HEK293 (cell line): Measurements from ENCODE around the gene SEZ6L.

Experiments
- CTCF ChIA-PET: fragments of 350-600 bp; formaldehyde crosslinking; extraction: SDS; loops from one replicate; lab custom pipeline; 2021; ENCODE audit warnings: antibody characterized with exemption; lab: Yijun Ruan, JAX
- POLR2A ChIA-PET: fragments of 300-600 bp; formaldehyde crosslinking; extraction: SDS; loops from one replicate; lab custom pipeline; 2020; ENCODE audit warnings: antibody characterized with exemption, inconsistent platforms; lab: Yijun Ruan, JAX
- H3K27ac ChIP-seq: fragments of 200-500 bp; sonication (Bioruptor generic); 2 replicates; pipeline ENCODE4 v1.5.1; 2014; ENCODE audit warnings: low read depth, low read length, control low read depth, inconsistent platforms; ENCODE audit errors: extremely low read depth
- H3K36me3 ChIP-seq, 2 experiments: fragments of 200-500 bp in 1 of 2; sonication (Bioruptor generic) in 1 of 2; 1 replicate in 1 of 2; 2 replicates in 1 of 2; pipeline ENCODE4 v1.5.1; 2014 to 2017; ENCODE audit warnings: inconsistent platforms in 2 of 2, low read length in 2 of 2; ENCODE audit not compliant: control insufficient read depth in 2 of 2, insufficient read depth in 1 of 2
- H3K4me1 ChIP-seq: fragments of 200-500 bp; sonication (Bioruptor generic); 2 replicates; pipeline ENCODE4 v1.5.1; 2014; ENCODE audit warnings: mild to moderate bottlenecking, low read length, inconsistent platforms; ENCODE audit not compliant: control insufficient read depth, insufficient read depth
- H3K4me3 ChIP-seq: 2 replicates; pipeline ENCODE4 v1.5.1; 2011; ENCODE audit warnings: low read depth, mild to moderate bottlenecking, control low read depth, low read length, moderate library complexity
- H3K9me3 ChIP-seq: fragments of 200-500 bp; sonication (Bioruptor generic); 2 replicates; pipeline ENCODE4 v1.5.1; 2014; ENCODE audit warnings: low read depth, low read length, inconsistent platforms; ENCODE audit not compliant: control insufficient read depth, insufficient read depth
- KLF8 ChIP-seq: fragments of 450-650 bp; formaldehyde crosslinking; IDR thresholded peaks from 2 replicates; pipeline ENCODE4 v1.5.1; 2016; ENCODE audit warnings: missing biosample characterization, missing genetic modification characterization
- PRDM1 ChIP-seq: fragments of 450-650 bp; formaldehyde crosslinking; IDR thresholded peaks from 2 replicates; pipeline ENCODE4; 2016; ENCODE audit warnings: missing biosample characterization, missing genetic modification characterization
- SALL2 ChIP-seq: fragments of 450-650 bp; formaldehyde crosslinking; IDR thresholded peaks from 2 replicates; pipeline ENCODE4 v1.5.0; 2017; ENCODE audit warnings: missing biosample characterization, mild to moderate bottlenecking, missing genetic modification characterization, borderline replicate concordance
- ZBTB17 ChIP-seq: fragments of 450-650 bp; formaldehyde crosslinking; IDR thresholded peaks from 2 replicates; pipeline ENCODE4 v1.5.1; 2016; ENCODE audit warnings: missing biosample characterization, missing genetic modification characterization
- ZFP41 ChIP-seq: fragments of 450-650 bp; formaldehyde crosslinking; IDR thresholded peaks from 2 replicates; pipeline ENCODE4 v1.5.1; 2016; ENCODE audit warnings: missing biosample characterization, missing genetic modification characterization, borderline replicate concordance
- ZNF174 ChIP-seq: fragments of 450-650 bp; formaldehyde crosslinking; IDR thresholded peaks from 2 replicates; pipeline ENCODE4 v1.5.0; 2017; ENCODE audit warnings: missing biosample characterization, mild to moderate bottlenecking, missing genetic modification characterization
- ZNF184 ChIP-seq: fragments of 450-650 bp; IDR thresholded peaks from 2 replicates; pipeline ENCODE4 v1.5.1; 2018; ENCODE audit warnings: missing biosample characterization, mild to moderate bottlenecking, missing genetic modification characterization
- ZNF391 ChIP-seq: fragments of 450-650 bp; formaldehyde crosslinking; IDR thresholded peaks from 2 replicates; pipeline ENCODE4 v1.5.1; 2016; ENCODE audit warnings: low read depth, missing biosample characterization, missing genetic modification characterization, borderline replicate concordance
- ZNF394 ChIP-seq: fragments of 450-650 bp; formaldehyde crosslinking; IDR thresholded peaks from 2 replicates; pipeline ENCODE4 v1.5.1; 2016; ENCODE audit warnings: missing biosample characterization, missing genetic modification characterization, mild to moderate bottlenecking, moderate library complexity, borderline replicate concordance
- ZNF416 ChIP-seq: fragments of 450-650 bp; formaldehyde crosslinking; IDR thresholded peaks from 2 replicates; pipeline ENCODE4 v1.5.1; 2016; ENCODE audit warnings: missing biosample characterization, missing genetic modification characterization
- ZNF658 ChIP-seq: fragments of 450-650 bp; formaldehyde crosslinking; IDR thresholded peaks from 2 replicates; pipeline ENCODE4; 2016; ENCODE audit warnings: missing biosample characterization, missing genetic modification characterization
- ZNF777 ChIP-seq: fragments of 450-650 bp; formaldehyde crosslinking; IDR thresholded peaks from 2 replicates; pipeline ENCODE4 v1.5.1; 2017; ENCODE audit warnings: missing biosample characterization, missing genetic modification characterization, borderline replicate concordance
- ZSCAN30 ChIP-seq: fragments of 450-650 bp; IDR thresholded peaks from 2 replicates; pipeline ENCODE4 v1.5.1; 2018; ENCODE audit warnings: missing biosample characterization, mild to moderate bottlenecking, missing genetic modification characterization, moderate library complexity
- ZXDB ChIP-seq: fragments of 450-650 bp; formaldehyde crosslinking; IDR thresholded peaks from 2 replicates; pipeline ENCODE4 v1.5.1; 2016; ENCODE audit warnings: missing biosample characterization, missing genetic modification characterization
- TF ChIP-seq, protein P1 (sequence below): fragments of 450-650 bp; formaldehyde crosslinking; IDR thresholded peaks from 2 replicates; pipeline ENCODE4 v1.5.1; 2016; ENCODE audit warnings: missing biosample characterization, missing genetic modification characterization
- TF ChIP-seq, protein P2 (sequence below): fragments of 450-650 bp; formaldehyde crosslinking; conservative IDR thresholded peaks from 2 replicates; pipeline ENCODE4 v1.5.1; 2016; ENCODE audit warnings: low read depth, missing biosample characterization, missing genetic modification characterization
- TF ChIP-seq, protein P3 (sequence below): fragments of 450-650 bp; formaldehyde crosslinking; IDR thresholded peaks from 2 replicates; pipeline ENCODE4; 2016; ENCODE audit warnings: missing biosample characterization, missing genetic modification characterization
- TF ChIP-seq, protein P4 (sequence below): fragments of 450-650 bp; formaldehyde crosslinking; IDR thresholded peaks from 2 replicates; pipeline ENCODE4 v1.5.1; 2016; ENCODE audit warnings: missing biosample characterization, missing genetic modification characterization

The SEZ6L gene

DNA sequence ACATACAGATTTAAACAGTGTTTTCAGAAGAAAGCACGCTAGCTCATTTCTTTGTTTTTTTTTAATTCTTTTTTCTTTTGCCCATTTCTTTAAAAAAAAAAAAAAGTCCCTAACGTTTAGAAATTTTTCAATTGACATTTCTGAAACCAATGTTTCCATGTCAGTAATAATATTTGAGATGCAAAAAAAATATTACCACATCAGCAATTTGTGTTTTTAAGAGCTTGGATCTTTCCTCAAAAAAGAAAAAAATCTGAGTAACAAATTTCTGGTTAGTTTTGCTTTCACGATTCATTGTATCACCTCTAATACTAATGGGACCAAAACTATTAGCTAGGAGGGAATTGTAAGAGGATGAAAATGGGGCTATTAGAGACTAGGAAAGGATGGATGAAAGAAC lies 219.9 kb downstream of the SEZ6L start (continued):
- TF ChIP-seq, protein P1, sequence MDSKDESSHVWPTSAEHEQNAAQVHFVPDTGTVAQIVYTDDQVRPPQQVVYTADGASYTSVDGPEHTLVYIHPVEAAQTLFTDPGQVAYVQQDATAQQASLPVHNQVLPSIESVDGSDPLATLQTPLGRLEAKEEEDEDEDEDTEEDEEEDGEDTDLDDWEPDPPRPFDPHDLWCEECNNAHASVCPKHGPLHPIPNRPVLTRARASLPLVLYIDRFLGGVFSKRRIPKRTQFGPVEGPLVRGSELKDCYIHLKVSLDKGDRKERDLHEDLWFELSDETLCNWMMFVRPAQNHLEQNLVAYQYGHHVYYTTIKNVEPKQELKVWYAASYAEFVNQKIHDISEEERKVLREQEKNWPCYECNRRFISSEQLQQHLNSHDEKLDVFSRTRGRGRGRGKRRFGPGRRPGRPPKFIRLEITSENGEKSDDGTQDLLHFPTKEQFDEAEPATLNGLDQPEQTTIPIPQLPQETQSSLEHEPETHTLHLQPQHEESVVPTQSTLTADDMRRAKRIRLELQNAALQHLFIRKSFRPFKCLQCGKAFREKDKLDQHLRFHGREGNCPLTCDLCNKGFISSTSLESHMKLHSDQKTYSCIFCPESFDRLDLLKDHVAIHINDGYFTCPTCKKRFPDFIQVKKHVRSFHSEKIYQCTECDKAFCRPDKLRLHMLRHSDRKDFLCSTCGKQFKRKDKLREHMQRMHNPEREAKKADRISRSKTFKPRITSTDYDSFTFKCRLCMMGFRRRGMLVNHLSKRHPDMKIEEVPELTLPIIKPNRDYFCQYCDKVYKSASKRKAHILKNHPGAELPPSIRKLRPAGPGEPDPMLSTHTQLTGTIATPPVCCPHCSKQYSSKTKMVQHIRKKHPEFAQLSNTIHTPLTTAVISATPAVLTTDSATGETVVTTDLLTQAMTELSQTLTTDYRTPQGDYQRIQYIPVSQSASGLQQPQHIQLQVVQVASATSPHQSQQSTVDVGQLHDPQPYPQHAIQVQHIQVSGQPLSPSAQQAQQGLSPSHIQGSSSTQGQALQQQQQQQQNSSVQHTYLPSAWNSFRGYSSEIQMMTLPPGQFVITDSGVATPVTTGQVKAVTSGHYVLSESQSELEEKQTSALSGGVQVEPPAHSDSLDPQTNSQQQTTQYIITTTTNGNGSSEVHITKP (tag by site-specific recombination) = no peak
- TF ChIP-seq ZNF416 (tag by site-specific recombination) (no peak), PRDM1 (no peak), KLF8 (tag by site-specific recombination) (no peak), ZNF394 (no peak), ZFP41 (tag by site-specific recombination) (no peak)
- TF ChIP-seq, protein P2, sequence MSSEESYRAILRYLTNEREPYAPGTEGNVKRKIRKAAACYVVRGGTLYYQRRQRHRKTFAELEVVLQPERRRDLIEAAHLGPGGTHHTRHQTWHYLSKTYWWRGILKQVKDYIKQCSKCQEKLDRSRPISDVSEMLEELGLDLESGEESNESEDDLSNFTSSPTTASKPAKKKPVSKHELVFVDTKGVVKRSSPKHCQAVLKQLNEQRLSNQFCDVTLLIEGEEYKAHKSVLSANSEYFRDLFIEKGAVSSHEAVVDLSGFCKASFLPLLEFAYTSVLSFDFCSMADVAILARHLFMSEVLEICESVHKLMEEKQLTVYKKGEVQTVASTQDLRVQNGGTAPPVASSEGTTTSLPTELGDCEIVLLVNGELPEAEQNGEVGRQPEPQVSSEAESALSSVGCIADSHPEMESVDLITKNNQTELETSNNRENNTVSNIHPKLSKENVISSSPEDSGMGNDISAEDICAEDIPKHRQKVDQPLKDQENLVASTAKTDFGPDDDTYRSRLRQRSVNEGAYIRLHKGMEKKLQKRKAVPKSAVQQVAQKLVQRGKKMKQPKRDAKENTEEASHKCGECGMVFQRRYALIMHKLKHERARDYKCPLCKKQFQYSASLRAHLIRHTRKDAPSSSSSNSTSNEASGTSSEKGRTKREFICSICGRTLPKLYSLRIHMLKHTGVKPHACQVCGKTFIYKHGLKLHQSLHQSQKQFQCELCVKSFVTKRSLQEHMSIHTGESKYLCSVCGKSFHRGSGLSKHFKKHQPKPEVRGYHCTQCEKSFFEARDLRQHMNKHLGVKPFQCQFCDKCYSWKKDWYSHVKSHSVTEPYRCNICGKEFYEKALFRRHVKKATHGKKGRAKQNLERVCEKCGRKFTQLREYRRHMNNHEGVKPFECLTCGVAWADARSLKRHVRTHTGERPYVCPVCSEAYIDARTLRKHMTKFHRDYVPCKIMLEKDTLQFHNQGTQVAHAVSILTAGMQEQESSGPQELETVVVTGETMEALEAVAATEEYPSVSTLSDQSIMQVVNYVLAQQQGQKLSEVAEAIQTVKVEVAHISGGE (tag by site-specific recombination) = no peak

DNA sequence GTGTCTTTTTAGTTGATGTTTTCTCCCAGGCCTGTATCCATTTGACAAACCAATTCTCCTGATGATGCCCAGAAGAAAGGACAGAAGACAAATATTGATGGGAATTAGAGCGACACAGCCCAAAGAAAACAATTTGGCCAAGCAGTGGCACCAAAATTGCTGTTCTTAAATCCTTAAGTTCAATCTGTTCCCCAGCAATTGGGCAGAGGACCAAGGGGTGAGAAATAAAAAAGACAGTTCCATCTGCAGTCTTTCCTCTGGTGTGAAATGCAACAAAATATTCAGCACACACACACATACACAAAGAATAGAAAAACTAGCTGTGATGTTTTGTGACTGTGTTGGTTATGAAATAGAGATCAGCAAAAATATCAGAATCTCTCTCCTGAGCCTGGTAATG lies 221.8 kb downstream of the SEZ6L start:
- Histone ChIP-seq H3K4me3 (no peak overlapping the region), H3K36me3 (no peaks in the 10 kb centered on the region)
- CTCF ChIA-PET = interaction anchor here (0.6 to 17.9 kb wide), 3 partner anchors 18 to 70 kb away, joined by 3 to 267 read pairs (median 43); no protein-coding TSS in a partner anchor
- POLR2A ChIA-PET = no interaction called here
- TF ChIP-seq ZSCAN30 (tag by site-specific recombination) (no peak), ZNF658 (tag by site-specific recombination) (no peak), ZBTB17 (no peak), ZXDB (no peak), ZNF777 (tag by site-specific recombination) (no peak), SALL2 (tag by site-specific recombination) (no peak), ZNF174 (tag by site-specific recombination) (no peak), ZNF391 (no peak), ZNF184 (tag by site-specific recombination) (no peak)
- TF ChIP-seq, protein P3, sequence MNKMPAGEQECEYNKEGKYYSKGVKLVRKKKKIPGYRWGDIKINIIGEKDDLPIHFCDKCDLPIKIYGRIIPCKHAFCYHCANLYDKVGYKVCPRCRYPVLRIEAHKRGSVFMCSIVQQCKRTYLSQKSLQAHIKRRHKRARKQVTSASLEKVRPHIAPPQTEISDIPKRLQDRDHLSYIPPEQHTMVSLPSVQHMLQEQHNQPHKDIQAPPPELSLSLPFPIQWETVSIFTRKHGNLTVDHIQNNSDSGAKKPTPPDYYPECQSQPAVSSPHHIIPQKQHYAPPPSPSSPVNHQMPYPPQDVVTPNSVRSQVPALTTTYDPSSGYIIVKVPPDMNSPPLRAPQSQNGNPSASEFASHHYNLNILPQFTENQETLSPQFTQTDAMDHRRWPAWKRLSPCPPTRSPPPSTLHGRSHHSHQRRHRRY = no peak
- TF ChIP-seq, protein P4, sequence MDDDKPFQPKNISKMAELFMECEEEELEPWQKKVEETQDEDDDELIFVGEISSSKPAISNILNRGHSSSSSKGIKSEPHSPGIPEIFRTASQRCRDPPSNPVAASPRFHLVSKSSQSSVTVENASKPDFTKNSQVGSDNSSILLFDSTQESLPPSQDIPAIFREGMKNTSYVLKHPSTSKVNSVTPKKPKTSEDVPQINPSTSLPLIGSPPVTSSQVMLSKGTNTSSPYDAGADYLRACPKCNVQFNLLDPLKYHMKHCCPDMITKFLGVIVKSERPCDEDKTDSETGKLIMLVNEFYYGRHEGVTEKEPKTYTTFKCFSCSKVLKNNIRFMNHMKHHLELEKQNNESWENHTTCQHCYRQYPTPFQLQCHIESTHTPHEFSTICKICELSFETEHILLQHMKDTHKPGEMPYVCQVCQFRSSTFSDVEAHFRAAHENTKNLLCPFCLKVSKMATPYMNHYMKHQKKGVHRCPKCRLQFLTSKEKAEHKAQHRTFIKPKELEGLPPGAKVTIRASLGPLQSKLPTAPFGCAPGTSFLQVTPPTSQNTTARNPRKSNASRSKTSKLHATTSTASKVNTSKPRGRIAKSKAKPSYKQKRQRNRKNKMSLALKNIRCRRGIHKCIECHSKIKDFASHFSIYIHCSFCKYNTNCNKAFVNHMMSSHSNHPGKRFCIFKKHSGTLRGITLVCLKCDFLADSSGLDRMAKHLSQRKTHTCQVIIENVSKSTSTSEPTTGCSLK (tag by site-specific recombination) = no peak
- TF ChIP-seq, all 188 proteins: peak for 0
- H3K9me3 ChIP-seq = no peaks in the 10 kb centered on the region
- no peaks in the 10 kb centered on the region for H3K4me1 ChIP-seq
- no peak overlapping the region for H3K27ac ChIP-seq
